ENCODE data around the gene SSH2. TPM values are rescaled to one million over a fixed set of nuclear protein-coding genes. Genes with fewer than 3 reads are reported as not detected.

The SSH2 gene
- total and polyA plus RNA-seq, 7 donors, result 18.3 to 35.1 (median 26.5) TPM

- no peak overlapping the region for H3K27ac ChIP-seq
- H3K4me1 ChIP-seq, result peaks cover 0 to 9% (median 0%) of the 10 kb centered on the region in 4 donors
- no peaks in the 10 kb centered on the region for H3K9me3 ChIP-seq
- TF ChIP-seq CTCF (IDR thresholded peaks at IDR 0.05), result no peak
- TF ChIP-seq EP300 (IDR thresholded peaks at IDR 0.05), result no peak
- TF ChIP-seq POLR2A (IDR thresholded peaks at IDR 0.05), result no peak
- TF ChIP-seq POLR2AphosphoS5 (IDR thresholded peaks at IDR 0.05), result no peak
- intact Hi-C loops (cut with DNase I), result no loop called here
- DNase-seq, result no peak
- no peaks in the 10 kb centered on the region for H3K36me3 ChIP-seq
- no peak overlapping the region for H3K4me3 ChIP-seq
- H3K27me3 ChIP-seq, result no peaks in the 10 kb centered on the region
These were observed 89.1 kb downstream of the SSH2 start for GRCh38 chr17:29840884-29841283.

GRCh38 chr17:29839656-29840055 lies 90.4 kb downstream of the SSH2 start:
- no peak for DNase-seq
- intact Hi-C loops (cut with DNase I), result no loop called here
- peaks cover 0 to 9% (median 0%) of the 10 kb centered on the region in 4 donors for H3K4me1 ChIP-seq
- H3K4me3 ChIP-seq, result no peak overlapping the region
- TF ChIP-seq POLR2A (IDR thresholded peaks at IDR 0.05) (no peak), POLR2AphosphoS5 (IDR thresholded peaks at IDR 0.05) (no peak), EP300 (IDR thresholded peaks at IDR 0.05) (no peak), CTCF (IDR thresholded peaks at IDR 0.05) (no peak)
- H3K9me3 ChIP-seq, result no peaks in the 10 kb centered on the region
- 64 to 79% methylated on average over 1 of the region's 1 CpG for WGBS, 2 donors
- H3K27ac ChIP-seq, result no peak overlapping the region
- H3K27me3 ChIP-seq, result no peaks in the 10 kb centered on the region
- H3K36me3 ChIP-seq, result no peaks in the 10 kb centered on the region

- Histone ChIP-seq H3K27ac (no peak overlapping the region), H3K9me3 (no peaks in the 10 kb centered on the region), H3K4me3 (no peak overlapping the region), H3K36me3 (no peaks in the 10 kb centered on the region), H3K27me3 (no peaks in the 10 kb centered on the region), H3K4me1 (peaks cover 0 to 9% (median 0%) of the 10 kb centered on the region in 4 donors)
- TF ChIP-seq POLR2AphosphoS5 (IDR thresholded peaks at IDR 0.05) (no peak), EP300 (IDR thresholded peaks at IDR 0.05) (no peak), POLR2A (IDR thresholded peaks at IDR 0.05) (no peak), CTCF (IDR thresholded peaks at IDR 0.05) (no peak)
- 86 to 91% methylated on average over 6 of the region's 6 CpGs for WGBS, 2 donors
- no peak for DNase-seq
- intact Hi-C loops (cut with DNase I), result no loop called here
These were observed 91.1 kb downstream of the SSH2 start for GRCh38 chr17:29838961-29839360.

- WGBS, 2 donors, result 68 to 92% methylated on average over 7 of the region's 7 CpGs
These were observed 92.5 kb downstream of the SSH2 start for GRCh38 chr17:29837531-29837930.

More at GRCh38 chr17:29837531-29837930, 92.5 kb downstream of the SSH2 start:
- H3K4me1 ChIP-seq, result peaks cover 0 to 9% (median 0%) of the 10 kb centered on the region in 4 donors
- no peak overlapping the region for H3K27ac ChIP-seq
- H3K27me3 ChIP-seq, result no peaks in the 10 kb centered on the region
- intact Hi-C loops (cut with DNase I), result no loop called here
- H3K36me3 ChIP-seq, result no peaks in the 10 kb centered on the region
- H3K9me3 ChIP-seq, result no peaks in the 10 kb centered on the region
- no peak for DNase-seq
- H3K4me3 ChIP-seq, result no peak overlapping the region
- TF ChIP-seq POLR2AphosphoS5 (IDR thresholded peaks at IDR 0.05) (no peak), EP300 (IDR thresholded peaks at IDR 0.05) (no peak), CTCF (IDR thresholded peaks at IDR 0.05) (no peak), POLR2A (IDR thresholded peaks at IDR 0.05) (no peak)
